PC-9 (cell line): ENCODE results near the gene IL11RA.

Experiments used
- EZH2 ChIP-seq: fragments of 200-600 bp; sonication (generic); IDR thresholded peaks from 2 replicates; pipeline ENCODE4 v1.8.0; 2017; ENCODE audit warnings: antibody characterized with exemption, low read depth
- TF ChIP-seq, protein P1 (sequence below): fragments of 200-600 bp; sonication (generic); conservative IDR thresholded peaks from 2 replicates; pipeline ENCODE4 v1.6.1; 2017; ENCODE audit warnings: mixed run types, antibody characterized with exemption, mild to moderate bottlenecking, moderate library complexity

GRCh38 chr9:34688329-34689115 is 36.5 kb downstream of the IL11RA start:
- TF ChIP-seq, protein P1, sequence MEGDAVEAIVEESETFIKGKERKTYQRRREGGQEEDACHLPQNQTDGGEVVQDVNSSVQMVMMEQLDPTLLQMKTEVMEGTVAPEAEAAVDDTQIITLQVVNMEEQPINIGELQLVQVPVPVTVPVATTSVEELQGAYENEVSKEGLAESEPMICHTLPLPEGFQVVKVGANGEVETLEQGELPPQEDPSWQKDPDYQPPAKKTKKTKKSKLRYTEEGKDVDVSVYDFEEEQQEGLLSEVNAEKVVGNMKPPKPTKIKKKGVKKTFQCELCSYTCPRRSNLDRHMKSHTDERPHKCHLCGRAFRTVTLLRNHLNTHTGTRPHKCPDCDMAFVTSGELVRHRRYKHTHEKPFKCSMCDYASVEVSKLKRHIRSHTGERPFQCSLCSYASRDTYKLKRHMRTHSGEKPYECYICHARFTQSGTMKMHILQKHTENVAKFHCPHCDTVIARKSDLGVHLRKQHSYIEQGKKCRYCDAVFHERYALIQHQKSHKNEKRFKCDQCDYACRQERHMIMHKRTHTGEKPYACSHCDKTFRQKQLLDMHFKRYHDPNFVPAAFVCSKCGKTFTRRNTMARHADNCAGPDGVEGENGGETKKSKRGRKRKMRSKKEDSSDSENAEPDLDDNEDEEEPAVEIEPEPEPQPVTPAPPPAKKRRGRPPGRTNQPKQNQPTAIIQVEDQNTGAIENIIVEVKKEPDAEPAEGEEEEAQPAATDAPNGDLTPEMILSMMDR: no peak
- TF ChIP-seq EZH2: no peak
